Neuronal stem cell (in vitro differentiated cells): ENCODE measurements around the gene SERPINH1.

Experiments
- DNase-seq: peaks from one replicate; pipeline ENCODE4 v3.0.0-alpha.2; 2013; ENCODE audit warnings: low spot score
- H2AFZ ChIP-seq: one replicate; pipeline ENCODE4 v1.6.1; 2013; ENCODE audit warnings: mild to moderate bottlenecking, low read length, inconsistent platforms
- H2AK5ac ChIP-seq: 2 replicates; pipeline ENCODE4 v1.6.1; 2013; ENCODE audit warnings: low read depth, mild to moderate bottlenecking, inconsistent platforms, low read length, moderate library complexity, mixed read lengths
- H2BK120ac ChIP-seq: 2 replicates; pipeline ENCODE4 v1.6.1; 2013; ENCODE audit warnings: low read depth, mild to moderate bottlenecking, inconsistent platforms, low read length, moderate library complexity, mixed read lengths
- H2BK12ac ChIP-seq: one replicate; pipeline ENCODE4 v1.6.1; 2013; ENCODE audit warnings: low read length, inconsistent platforms
- H2BK15ac ChIP-seq: 2 replicates; pipeline ENCODE4 v1.6.1; 2013; ENCODE audit warnings: mild to moderate bottlenecking, low read length, inconsistent platforms, mixed read lengths
- H2BK5ac ChIP-seq: one replicate; pipeline ENCODE4 v1.6.1; 2013; ENCODE audit warnings: inconsistent platforms, mild to moderate bottlenecking, low read length, moderate library complexity
- H3K14ac ChIP-seq: one replicate; pipeline ENCODE4 v1.6.1; 2013; ENCODE audit warnings: low read length, inconsistent platforms
- H3K18ac ChIP-seq: 2 replicates; pipeline ENCODE4 v1.6.1; 2013; ENCODE audit warnings: low read length, inconsistent platforms
- H3K23ac ChIP-seq: 2 replicates; pipeline ENCODE4 v1.6.1; 2013; ENCODE audit warnings: low read depth, mild to moderate bottlenecking, mixed read lengths, low read length, inconsistent platforms; ENCODE audit not compliant: poor library complexity
- H3K27ac ChIP-seq: replicated peaks from 3 replicates; pipeline ENCODE4 v1.5.1; 2013; ENCODE audit warnings: low read length, inconsistent platforms
- H3K27me3 ChIP-seq, 3 experiments: 2 replicates each; pipeline ENCODE4 v1.6.1; 2013; ENCODE audit warnings: low read length in 3 of 3, mild to moderate bottlenecking in 2 of 3, inconsistent platforms in 1 of 3, low read depth in 1 of 3, mixed read lengths in 1 of 3, moderate library complexity in 1 of 3; ENCODE audit not compliant: control insufficient read depth in 3 of 3, insufficient read depth in 3 of 3
- H3K36me3 ChIP-seq, 2 donors: replicated peaks in 1 of 2; 2 replicates each; pipeline ENCODE4 v1.6.1; 2013; ENCODE audit warnings: low read length in 2 of 2; ENCODE audit not compliant: control insufficient read depth in 2 of 2, insufficient read depth in 2 of 2
- H3K4ac ChIP-seq: 2 replicates; pipeline ENCODE4 v1.6.1; 2013; ENCODE audit warnings: inconsistent platforms, mild to moderate bottlenecking, low read length, moderate library complexity
- H3K4me1 ChIP-seq, 2 donors: 1 replicate in 1 of 2; 2 replicates in 1 of 2; pipeline ENCODE4 v1.6.1; 2013; ENCODE audit warnings: low read length in 2 of 2, low read depth in 1 of 2; ENCODE audit not compliant: control insufficient read depth in 2 of 2, insufficient read depth in 1 of 2
- H3K4me2 ChIP-seq: one replicate; pipeline ENCODE4 v1.6.1; 2013; ENCODE audit warnings: mild to moderate bottlenecking, low read length, inconsistent platforms; ENCODE audit not compliant: insufficient read depth, poor library complexity, severe bottlenecking
- H3K4me3 ChIP-seq, 2 donors: 2 replicates each; pipeline ENCODE4 v1.5.1; 2013; ENCODE audit warnings: low read length in 2 of 2, mild to moderate bottlenecking in 2 of 2, inconsistent platforms in 1 of 2, moderate library complexity in 1 of 2
- H3K79me1 ChIP-seq: one replicate; pipeline ENCODE4 v1.6.1; 2013; ENCODE audit warnings: low read depth, mild to moderate bottlenecking, inconsistent platforms, low read length, moderate library complexity
- H3K9ac ChIP-seq: one replicate; pipeline ENCODE4 v1.6.1; 2013; ENCODE audit warnings: mild to moderate bottlenecking, low read depth, low read length, inconsistent platforms; ENCODE audit not compliant: poor library complexity
- H3K9me3 ChIP-seq, 2 donors: replicated peaks in 1 of 2; 2 replicates each; pipeline versions ENCODE3 to v1.6.1; 2013; ENCODE audit warnings: low read length in 2 of 2, mild to moderate bottlenecking in 2 of 2, inconsistent platforms in 1 of 2, low read depth in 1 of 2, mixed read lengths in 1 of 2, moderate library complexity in 1 of 2; ENCODE audit not compliant: control insufficient read depth in 2 of 2, insufficient read depth in 1 of 2
- H4K8ac ChIP-seq: one replicate; pipeline ENCODE4 v1.6.1; 2013; ENCODE audit warnings: low read depth, mild to moderate bottlenecking, inconsistent platforms, low read length, moderate library complexity
- H4K91ac ChIP-seq: one replicate; pipeline ENCODE4 v1.6.1; 2013; ENCODE audit warnings: low read length, low read depth, mild to moderate bottlenecking, inconsistent platforms; ENCODE audit not compliant: poor library complexity
- WGBS, 2 donors: extraction: QIAGEN DNeasy Blood & Tissue Kit; methylation state at CpG; one replicate each; pipeline ENCODE4 v1.1.7; 2013; ENCODE audit warnings: missing lambda C conversion rate in 2 of 2, mixed read lengths in 1 of 2; ENCODE audit not compliant: insufficient read length in 2 of 2, insufficient replicate concordance in 1 of 2; ENCODE audit errors: extremely low coverage in 2 of 2; 5-methylcytosine and 5-hydroxymethylcytosine counted together

Gene SERPINH1

GRCh38 chr11:75522286-75523044 is 39.6 kb upstream of the SERPINH1 start:
- WGBS, 2 donors = no CpG with 5 or more reads among the region's 7 CpGs
- no peak overlapping the region for H3K9ac ChIP-seq
- peak overlapping the region; percentile 11 for H2BK120ac ChIP-seq
- no peaks in the 10 kb centered on the region for H3K9me3 ChIP-seq
- peaks cover 9 to 32% of the 10 kb centered on the region in 2 donors for H3K4me1 ChIP-seq
- peak overlapping the region; percentile 58 for H2BK12ac ChIP-seq
- peak overlapping the region; percentile 39 for H2BK5ac ChIP-seq
- H4K91ac ChIP-seq = no peak overlapping the region
- no peaks in the 10 kb centered on the region for H3K79me1 ChIP-seq
- DNase-seq = no peak
- H3K4me2 ChIP-seq = no peak overlapping the region
- no peak overlapping the region for H3K27ac ChIP-seq
- H2BK15ac ChIP-seq = peak overlapping the region; percentile 4
- H3K14ac ChIP-seq = peak overlapping the region; percentile 25
- H3K18ac ChIP-seq = peak overlapping the region; percentile 44
- no peak overlapping the region for H3K4me3 ChIP-seq
- H2AFZ ChIP-seq = no peak overlapping the region
- H3K23ac ChIP-seq = no peak overlapping the region
- H3K36me3 ChIP-seq = no peaks in the 10 kb centered on the region
- no peak overlapping the region for H4K8ac ChIP-seq
- H2AK5ac ChIP-seq = peak overlapping the region; percentile 61
- H3K27me3 ChIP-seq = peaks cover 0 to 66% (median 2%) of the 10 kb centered on the region in 3 experiments
- H3K4ac ChIP-seq = no peak overlapping the region

GRCh38 chr11:75523189-75523588 is 38.9 kb upstream of the SERPINH1 start:
- H3K27me3 ChIP-seq = peaks cover 0 to 65% (median 2%) of the 10 kb centered on the region in 3 experiments
- H2BK5ac ChIP-seq = peak overlapping the region; percentile 39
- no peak overlapping the region for H2BK12ac ChIP-seq
- H3K23ac ChIP-seq = no peak overlapping the region
- no peak for DNase-seq
- H3K9me3 ChIP-seq = no peaks in the 10 kb centered on the region
- no peak overlapping the region for H2AK5ac ChIP-seq
- no peak overlapping the region for H4K91ac ChIP-seq
- H2AFZ ChIP-seq = no peak overlapping the region
- no peaks in the 10 kb centered on the region for H3K79me1 ChIP-seq
- no peak overlapping the region for H3K9ac ChIP-seq
- H3K14ac ChIP-seq = no peak overlapping the region
- peak overlapping the region; percentile 8 for H3K4ac ChIP-seq
- H3K4me2 ChIP-seq = no peak overlapping the region
- no peak overlapping the region for H3K4me3 ChIP-seq
- H3K18ac ChIP-seq = no peak overlapping the region
- H2BK120ac ChIP-seq = no peak overlapping the region
- H3K27ac ChIP-seq = no peak overlapping the region
- peak overlapping the region; percentile 28 for H2BK15ac ChIP-seq
- no peak overlapping the region for H4K8ac ChIP-seq
- peaks cover 12 to 26% of the 10 kb centered on the region in 2 donors for H3K4me1 ChIP-seq
- H3K36me3 ChIP-seq = no peaks in the 10 kb centered on the region
- no CpG with 5 or more reads among the region's 5 CpGs for WGBS, 2 donors

- no peaks in the 10 kb centered on the region for H3K9me3 ChIP-seq
- H3K23ac ChIP-seq = no peak overlapping the region
- no peak for DNase-seq
- H2AFZ ChIP-seq = peak overlapping the region; percentile 97
- H2BK15ac ChIP-seq = peak overlapping the region; percentile 31
- no peak overlapping the region for H4K8ac ChIP-seq
- peak overlapping the region; percentile 93 for H3K18ac ChIP-seq
- no peak overlapping the region for H4K91ac ChIP-seq
- H3K14ac ChIP-seq = no peak overlapping the region
- H3K27ac ChIP-seq = no peak overlapping the region
- peak overlapping the region; percentile 66 for H3K9ac ChIP-seq
- H2BK5ac ChIP-seq = no peak overlapping the region
- peaks cover 12 to 22% of the 10 kb centered on the region in 2 donors for H3K4me1 ChIP-seq
- H3K79me1 ChIP-seq = no peaks in the 10 kb centered on the region
- H2AK5ac ChIP-seq = peak overlapping the region; percentile 80
- peaks cover 0 to 59% (median 2%) of the 10 kb centered on the region in 3 experiments for H3K27me3 ChIP-seq
- no peak overlapping the region for H3K4ac ChIP-seq
- no peak overlapping the region for H2BK120ac ChIP-seq
- H3K4me2 ChIP-seq = peak overlapping the region; percentile 97
- H3K36me3 ChIP-seq = no peaks in the 10 kb centered on the region
- H2BK12ac ChIP-seq = no peak overlapping the region
- WGBS, 2 donors = no CpG with 5 or more reads among the region's 10 CpGs
- peak overlapping the region in 1 of 2 donors; percentile 94 for H3K4me3 ChIP-seq
Measured at GRCh38 chr11:75523811-75524664, 38.0 kb upstream of the SERPINH1 start.
